GM12892 (cell line): ENCODE data around the gene PIANP.

ENCODE experiments used
- POLR2A ChIP-seq: IDR thresholded peaks from 2 replicates; pipeline ENCODE4 v1.6.1; 2011; ENCODE audit warnings: low read depth, low read length, control low read depth
- POLR2AphosphoS5 ChIP-seq: IDR thresholded peaks from 2 replicates; pipeline ENCODE4 v1.6.1; 2011; ENCODE audit warnings: low read depth, low read length, control low read depth
- TAF1 ChIP-seq: IDR thresholded peaks from 2 replicates; pipeline ENCODE4 v1.6.1; 2011; ENCODE audit warnings: low read depth, mild to moderate bottlenecking, control low read depth, low read length, borderline replicate concordance

DNA sequence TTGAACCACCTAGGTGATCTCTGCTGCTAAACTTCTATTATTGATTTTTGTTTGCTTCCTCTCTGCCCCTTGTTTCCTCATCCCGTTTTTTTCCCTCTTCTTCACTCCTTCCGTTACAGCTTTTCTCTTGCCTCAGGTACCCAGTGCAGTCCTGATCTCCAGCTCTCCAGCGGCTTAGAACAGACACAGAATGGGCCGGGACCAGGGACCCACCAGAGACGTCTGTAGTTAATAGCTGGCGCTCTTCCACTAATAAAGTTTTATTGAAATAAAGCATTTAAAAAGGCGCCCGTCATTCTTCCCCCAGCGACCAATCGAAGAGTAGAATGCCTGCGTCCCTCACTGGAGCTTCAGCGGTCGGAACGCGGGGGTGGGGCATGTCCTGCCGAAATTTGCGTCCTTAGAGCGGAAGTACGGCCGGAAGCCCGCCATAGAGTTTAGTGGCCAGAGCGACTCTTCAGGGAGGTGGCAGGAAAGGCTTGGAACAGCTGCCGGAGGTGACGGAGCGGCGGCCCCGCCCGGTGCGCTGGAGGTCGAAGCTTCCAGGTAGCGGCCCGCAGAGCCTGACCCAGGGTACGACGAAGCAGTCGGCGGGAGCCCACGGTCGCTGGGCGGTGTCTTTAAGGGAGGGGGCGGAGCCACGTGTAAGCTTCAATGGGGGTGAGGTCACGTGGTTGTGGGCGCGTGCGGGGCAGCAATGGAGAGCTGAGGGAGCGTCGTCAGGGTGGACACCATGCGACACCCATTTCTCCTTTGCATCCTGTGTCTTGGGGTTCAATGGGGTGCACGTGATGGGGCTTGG lies 23.2 kb upstream of the PIANP start, which contains the start of gene COPS7A:
- TF ChIP-seq POLR2A = peak; percentile 92
- peak; percentile 91 for TF ChIP-seq POLR2AphosphoS5
- no peak; the same call in 1 of the 2 replicates for TF ChIP-seq TAF1
